ENCODE measurements around the gene TMEM169. TPM values are rescaled to one million over a fixed set of nuclear protein-coding genes. Genes with fewer than 3 reads are reported as not detected.

TMEM169 gene
- total and polyA plus RNA-seq, 2 of the 13 experiments (the other 11 are each of a cell fraction or from before 2014, with no cell fraction given), result 1.5 to 4.5 TPM

- TF ChIP-seq ZNF550 (CRISPR knock-in tag; IDR thresholded peaks at IDR 0.05; ENCODE audit: borderline replicate concordance) (peak; percentile 96; the same call in 1 of the 2 replicates), RBAK (CRISPR knock-in tag; IDR thresholded peaks at IDR 0.05) (peak; percentile 68; the same call in 1 of the 2 replicates), HNRNPK (IDR thresholded peaks at IDR 0.05; ENCODE audit: low read depth, low read length, poor library complexity, severe bottlenecking) (peak; percentile 88), ARHGAP35 (CRISPR knock-in tag; IDR thresholded peaks at IDR 0.05; ENCODE audit: borderline replicate concordance) (no peak; the same call in 1 of the 2 replicates), ZNF639 (CRISPR knock-in tag; conservative IDR thresholded peaks at IDR 0.05) (peak; percentile 95), ZNF775 (CRISPR knock-in tag; IDR thresholded peaks at IDR 0.05; ENCODE audit: borderline replicate concordance) (no peak), NCOR1 (IDR thresholded peaks at IDR 0.05; ENCODE audit: borderline replicate concordance, low read length) (peak; percentile 14; the same call in 1 of the 2 replicates), SKI (IDR thresholded peaks at IDR 0.05; ENCODE audit: partially characterized antibody) (no peak), EP300 (IDR thresholded peaks at IDR 0.05; ENCODE audit: low read depth in 2 of 2, low read length in 2 of 2) (0 out of 4 replicates have a peak, but pooled peaks have one; percentile 34 to 58), EP300 (CRISPR knock-in tag; IDR thresholded peaks at IDR 0.05; ENCODE audit: borderline replicate concordance) (0 out of 2 replicates have a peak, but pooled peaks have one; percentile 57), ATAD3A (CRISPR knock-in tag; IDR thresholded peaks at IDR 0.05) (peak; percentile 68; the same call in 1 of the 2 replicates), ZNF276 (CRISPR knock-in tag; IDR thresholded peaks at IDR 0.05; ENCODE audit: low read depth) (no peak), PLSCR1 (CRISPR knock-in tag; IDR thresholded peaks at IDR 0.05; ENCODE audit: borderline replicate concordance) (no peak), ZNF331 (CRISPR knock-in tag; IDR thresholded peaks at IDR 0.05) (peak; percentile 71), ZNF609 (CRISPR knock-in tag; IDR thresholded peaks at IDR 0.05; ENCODE audit: borderline replicate concordance) (peak; percentile 49; the same call in 1 of the 2 replicates), ZBTB7B (CRISPR knock-in tag; IDR thresholded peaks at IDR 0.05) (0 out of 2 replicates have a peak, but pooled peaks have one; percentile 22), MATR3 (CRISPR knock-in tag; IDR thresholded peaks at IDR 0.05) (no peak), ZIK1 (CRISPR knock-in tag; IDR thresholded peaks at IDR 0.05; ENCODE audit: borderline replicate concordance, low read depth) (peak; percentile 99)
These were observed 27.5 kb downstream of the TMEM169 start, which contains the start of gene XRCC5 (continued) for GRCh38 chr2:216108967-216109921.
